ENCODE results near the gene SLFN12. TPM values are rescaled to one million over a fixed set of nuclear protein-coding genes. Genes with fewer than 3 reads are reported as not detected.
A peak's percentile ranks its signal among the peaks of the same experiment; 100 is the strongest.

SLFN12 gene
- total RNA-seq, 1 experiment from 2014 or later: not detected

DNA sequence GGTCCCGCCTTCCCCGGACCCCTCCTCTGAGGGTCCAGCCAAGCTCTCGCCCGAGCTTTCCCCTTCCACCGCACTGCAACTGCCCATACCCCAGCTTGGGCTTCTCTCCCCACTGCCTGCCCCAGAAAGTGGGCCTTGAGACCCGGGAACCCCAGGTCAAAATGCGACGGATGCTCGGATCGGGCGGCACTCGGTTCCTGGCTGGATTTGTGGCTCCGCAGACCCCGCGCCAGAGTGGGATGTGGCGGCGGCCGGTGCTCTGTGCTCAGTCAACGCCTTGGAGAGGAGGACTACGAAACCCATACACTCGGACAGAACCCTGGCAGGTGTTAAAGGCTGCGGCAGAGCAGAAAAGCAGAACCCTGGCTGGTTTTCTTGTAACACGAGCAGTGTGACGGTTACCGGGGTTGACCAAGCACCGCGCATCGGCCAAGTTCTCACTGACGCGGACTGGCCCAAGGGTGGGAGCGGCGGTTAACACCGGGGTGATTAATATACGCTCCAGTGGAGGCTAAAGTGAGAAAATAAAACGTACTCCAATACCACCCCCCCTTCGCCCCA lies 17.2 kb upstream of the SLFN12 start:
- CTCF ChIA-PET: no interaction called here
- no peak overlapping the region for H3K4me3 ChIP-seq (ENCODE audit: low read length)

DNA sequence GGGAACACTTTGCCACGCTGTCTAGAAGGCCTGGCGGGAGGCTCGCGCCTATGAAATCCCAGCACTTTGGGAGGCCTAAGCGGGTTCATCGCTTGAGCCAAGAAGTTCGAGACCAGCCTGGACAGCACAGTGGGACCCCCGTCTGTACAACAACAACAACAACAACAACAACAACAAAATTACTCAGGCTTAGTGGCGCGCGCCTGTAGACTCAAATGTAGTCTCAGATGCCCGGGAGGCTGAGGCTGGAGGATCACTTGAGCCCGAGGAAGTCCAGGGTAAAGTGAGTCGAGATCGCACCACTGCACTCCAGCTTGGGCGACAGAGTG lies 16.6 kb upstream of the SLFN12 start:
- ChIA-PET POLR2A (ENCODE audit: unreplicated experiment) (no interaction called here), CTCF (no interaction called here)
- Histone ChIP-seq H4K20me1 (ENCODE audit: low read length) (no peaks in the 10 kb centered on the region), H3K79me2 (ENCODE audit: low read length) (peaks cover 5% of the 10 kb centered on the region; the same call in 1 of the 2 replicates), H3K9ac (ENCODE audit: low read length) (no peak overlapping the region), H2AFZ (ENCODE audit: low read length) (peak overlapping the region; percentile 100), H3K4me2 (ENCODE audit: low read length) (peak overlapping the region; percentile 98; the same call in 1 of the 2 replicates), H3K4me3 (ENCODE audit: low read length) (peak overlapping the region; percentile 74), H3F3A (ENCODE audit: low read length, unreplicated experiment) (no peaks in the 10 kb centered on the region), H3K9me3 (ENCODE audit: low read length) (no peaks in the 10 kb centered on the region), H3K4me1 (ENCODE audit: insufficient read depth, low read length) (0 out of 2 replicates have a peak, but pooled peaks cover 4% of the 10 kb centered on the region), H3K27ac (ENCODE audit: low read length) (no peak overlapping the region), H3K27me3 (ENCODE audit: low read length) (no peaks in the 10 kb centered on the region), H3K9me2 (replicated peaks; ENCODE audit: low read length) (no peaks in the 10 kb centered on the region), H3K36me3 (ENCODE audit: low read depth, low read length) (no peaks in the 10 kb centered on the region)
- no peak for ATAC-seq
- BruUV-seq (replicated peaks): no TSS peak
- intact Hi-C loops (cut with micrococcal nuclease): loop anchor here (1.0 kb wide), 1 partner anchor 11 kb away; no protein-coding TSS in a partner anchor
- no peak for TF ChIP-seq CTCF (conservative IDR thresholded peaks at IDR 0.05; ENCODE audit: low read depth, low read length)
- TF ChIP-seq EZH2 (IDR thresholded peaks at IDR 0.05; ENCODE audit: low read length, unreplicated experiment): no peak
- no peak for TF ChIP-seq EZH2phosphoT487 (IDR thresholded peaks at IDR 0.05; ENCODE audit: borderline replicate concordance, low read length)
- DNase-seq: no peak

More for the DNA sequence above, 17.2 kb upstream of the SLFN12 start:
- Histone ChIP-seq H3K27ac (ENCODE audit: low read length) (no peak overlapping the region), H3K79me2 (ENCODE audit: low read length) (peaks cover 5% of the 10 kb centered on the region; the same call in 1 of the 2 replicates), H3K9me2 (replicated peaks; ENCODE audit: low read length) (no peaks in the 10 kb centered on the region), H3F3A (ENCODE audit: low read length, unreplicated experiment) (no peaks in the 10 kb centered on the region), H3K9ac (ENCODE audit: low read length) (no peak overlapping the region), H3K4me1 (ENCODE audit: insufficient read depth, low read length) (0 out of 2 replicates have a peak, but pooled peaks cover 4% of the 10 kb centered on the region), H3K4me2 (ENCODE audit: low read length) (no peak overlapping the region), H2AFZ (ENCODE audit: low read length) (no peak overlapping the region), H3K9me3 (ENCODE audit: low read length) (no peaks in the 10 kb centered on the region), H3K27me3 (ENCODE audit: low read length) (no peaks in the 10 kb centered on the region), H3K36me3 (ENCODE audit: low read depth, low read length) (no peaks in the 10 kb centered on the region), H4K20me1 (ENCODE audit: low read length) (no peaks in the 10 kb centered on the region)
- no TSS peak for BruUV-seq (replicated peaks)
- no peak for DNase-seq
- intact Hi-C loops (cut with micrococcal nuclease): no loop called here
- ATAC-seq: no peak
- no peak for TF ChIP-seq EZH2 (IDR thresholded peaks at IDR 0.05; ENCODE audit: low read length, unreplicated experiment)
- TF ChIP-seq CTCF (conservative IDR thresholded peaks at IDR 0.05; ENCODE audit: low read depth, low read length): no peak
- no peak for TF ChIP-seq EZH2phosphoT487 (IDR thresholded peaks at IDR 0.05; ENCODE audit: borderline replicate concordance, low read length)
- POLR2A ChIA-PET (ENCODE audit: unreplicated experiment): no interaction called here

GRCh38 chr17:35448214-35448898 lies 16.1 kb upstream of the SLFN12 start, which contains the start of gene SLFN13:
SLFN13 (minus strand) TSS chr17:35448766; CDS start chr17:35445680, 3,086 bp downstream.
- H3K27me3 ChIP-seq (ENCODE audit: low read length): no peaks in the 10 kb centered on the region
- TF ChIP-seq EZH2phosphoT487 (IDR thresholded peaks at IDR 0.05; ENCODE audit: borderline replicate concordance, low read length): no peak
- no peak for TF ChIP-seq CTCF (conservative IDR thresholded peaks at IDR 0.05; ENCODE audit: low read depth, low read length)
- no peak for TF ChIP-seq EZH2 (IDR thresholded peaks at IDR 0.05; ENCODE audit: low read length, unreplicated experiment)
- DNase-seq (peak; percentile 68), ATAC-seq (peak; percentile 90)
- 0 out of 2 replicates have a peak, but pooled peaks cover 4% of the 10 kb centered on the region for H3K4me1 ChIP-seq (ENCODE audit: insufficient read depth, low read length)
- peak within 1 kb of the TSS; percentile 74 for H3K4me3 ChIP-seq (ENCODE audit: low read length)
- peak within 1 kb of the TSS; percentile 74 for H3K9ac ChIP-seq (ENCODE audit: low read length)
- BruUV-seq (replicated peaks): no TSS peak
- peak within 1 kb of the TSS; percentile 100 for H2AFZ ChIP-seq (ENCODE audit: low read length)
- H4K20me1 ChIP-seq (ENCODE audit: low read length): no peaks in the 10 kb centered on the region
- peaks cover 5% of the 10 kb centered on the region; the same call in 1 of the 2 replicates for H3K79me2 ChIP-seq (ENCODE audit: low read length)
- H3K9me3 ChIP-seq (ENCODE audit: low read length): no peaks in the 10 kb centered on the region
- H3F3A ChIP-seq (ENCODE audit: low read length, unreplicated experiment): no peaks in the 10 kb centered on the region
- H3K9me2 ChIP-seq (replicated peaks; ENCODE audit: low read length): no peaks in the 10 kb centered on the region
- no peaks in the 10 kb centered on the region for H3K36me3 ChIP-seq (ENCODE audit: low read depth, low read length)
- POLR2A ChIA-PET (ENCODE audit: unreplicated experiment): no interaction called here
- H3K27ac ChIP-seq (ENCODE audit: low read length): peak within 1 kb of the TSS; percentile 36; the same call in 1 of the 2 replicates
- peak within 1 kb of the TSS; percentile 98 for H3K4me2 ChIP-seq (ENCODE audit: low read length)
- CTCF ChIA-PET: no interaction called here
- intact Hi-C loops (cut with micrococcal nuclease): loop anchor here (1.0 kb wide), 1 partner anchor 12 kb away; no protein-coding TSS in a partner anchor
